CD4-positive, alpha-beta T cell (primary cell): ENCODE data around the gene PCP2. TPM values are rescaled to one million over a fixed set of nuclear protein-coding genes. Genes with fewer than 3 reads are reported as not detected.

Experiments used
- ATAC-seq: fragments of 200-7000 bp; cut with Tn5 transposase; one replicate; pipeline ENCODE4 v1.10.0; 2022; ENCODE audit warnings: mild to moderate bottlenecking; ENCODE audit not compliant: poor library complexity
- CTCF ChIA-PET: fragments of 350-600 bp; sonication (Branson Sonifier 250); formaldehyde crosslinking; loops from one replicate; lab custom pipeline; 2021; ENCODE audit warnings: antibody characterized with exemption, inconsistent platforms; lab: Charles Lee
- POLR2A ChIA-PET: fragments of 350-600 bp; sonication (Branson Sonifier 250); formaldehyde crosslinking; loops from one replicate; lab custom pipeline; 2021; ENCODE audit warnings: antibody characterized with exemption, inconsistent platforms; lab: Charles Lee
- DNase-seq, 14 experiments: peaks; one replicate each; pipeline ENCODE4 v3.0.0-alpha.2; 2013 to 2020; ENCODE audit warnings: mixed read lengths in 2 of 14
- H3K27ac ChIP-seq, 2 donors: one replicate each; pipeline versions ENCODE4 v1.5.1 to v1.7.0; 2013; ENCODE audit warnings: low read length in 2 of 2, low read depth in 1 of 2, mild to moderate bottlenecking in 1 of 2
- H3K27me3 ChIP-seq, 2 experiments: 1 replicate in 1 of 2; 2 replicates in 1 of 2; pipeline versions ENCODE4 v1.6.1 to v1.7.0; 2013; ENCODE audit warnings: low read length in 2 of 2, control low read depth in 1 of 2, mild to moderate bottlenecking in 1 of 2, moderate library complexity in 1 of 2; ENCODE audit not compliant: insufficient read depth in 2 of 2, control insufficient read depth in 1 of 2
- H3K36me3 ChIP-seq: one replicate; pipeline ENCODE4 v1.6.1; 2013; ENCODE audit warnings: low read length, control low read depth; ENCODE audit not compliant: insufficient read depth
- H3K4me1 ChIP-seq: one replicate; pipeline ENCODE4 v1.6.1; 2013; ENCODE audit warnings: low read length, control low read depth; ENCODE audit not compliant: insufficient read depth
- H3K4me3 ChIP-seq: one replicate; pipeline ENCODE4 v1.5.1; 2013; ENCODE audit warnings: mild to moderate bottlenecking, low read length, moderate library complexity
- H3K9me3 ChIP-seq, 2 experiments: 1 replicate in 1 of 2; 2 replicates in 1 of 2; pipeline versions ENCODE4 v1.6.1 to v1.7.0; 2013; ENCODE audit warnings: low read length in 2 of 2, mild to moderate bottlenecking in 2 of 2, control low read depth in 1 of 2, moderate library complexity in 1 of 2; ENCODE audit not compliant: control insufficient read depth in 1 of 2, insufficient read depth in 1 of 2
- H3K27ac Mint-ChIP-seq: one replicate; pipeline ENCODE4 v1.8.0; 2020; ENCODE audit warnings: mixed read lengths
- H3K27me3 Mint-ChIP-seq: one replicate; pipeline ENCODE4 v1.8.0; 2021; ENCODE audit warnings: mixed read lengths
- H3K36me3 Mint-ChIP-seq: one replicate; pipeline ENCODE4 v1.8.0; 2021; ENCODE audit warnings: low read depth, mixed read lengths
- H3K4me1 Mint-ChIP-seq: one replicate; pipeline ENCODE4 v1.8.0; 2021; ENCODE audit warnings: low read depth, mixed read lengths
- H3K4me3 Mint-ChIP-seq: one replicate; pipeline ENCODE4 v1.8.0; 2020; ENCODE audit warnings: mild to moderate bottlenecking, mixed read lengths
- H3K9me3 Mint-ChIP-seq: one replicate; pipeline ENCODE4 v1.8.0; 2020; ENCODE audit warnings: mixed read lengths
- CTCF ChIP-seq: fragments of 200-600 bp; IDR thresholded peaks from one replicate; pipeline ENCODE4 v1.8.0; 2022; ENCODE audit warnings: antibody characterized with exemption, mild to moderate bottlenecking
- intact Hi-C, 2 experiments: fragments of 100-400 bp; cut with DNase I in 1 of 2; cut with micrococcal nuclease in 1 of 2; formaldehyde crosslinking; loops; one replicate each; pipeline versions ENCODE4 v1.15.1 to v1.9.0; 2023 to 2025; cut with DNase I, micrococcal nuclease
- total RNA-seq, 174 experiments: library from RNA in 2 of 174; stranded (reverse) in 2 of 174; gene quantifications; one replicate each; pipeline ENCODE4 v1.2.3 and lab custom pipeline; 2021 to 2026

The PCP2 gene
- total RNA-seq, 2 experiments from 2014 or later: 1.9 to 2.1 TPM

DNA sequence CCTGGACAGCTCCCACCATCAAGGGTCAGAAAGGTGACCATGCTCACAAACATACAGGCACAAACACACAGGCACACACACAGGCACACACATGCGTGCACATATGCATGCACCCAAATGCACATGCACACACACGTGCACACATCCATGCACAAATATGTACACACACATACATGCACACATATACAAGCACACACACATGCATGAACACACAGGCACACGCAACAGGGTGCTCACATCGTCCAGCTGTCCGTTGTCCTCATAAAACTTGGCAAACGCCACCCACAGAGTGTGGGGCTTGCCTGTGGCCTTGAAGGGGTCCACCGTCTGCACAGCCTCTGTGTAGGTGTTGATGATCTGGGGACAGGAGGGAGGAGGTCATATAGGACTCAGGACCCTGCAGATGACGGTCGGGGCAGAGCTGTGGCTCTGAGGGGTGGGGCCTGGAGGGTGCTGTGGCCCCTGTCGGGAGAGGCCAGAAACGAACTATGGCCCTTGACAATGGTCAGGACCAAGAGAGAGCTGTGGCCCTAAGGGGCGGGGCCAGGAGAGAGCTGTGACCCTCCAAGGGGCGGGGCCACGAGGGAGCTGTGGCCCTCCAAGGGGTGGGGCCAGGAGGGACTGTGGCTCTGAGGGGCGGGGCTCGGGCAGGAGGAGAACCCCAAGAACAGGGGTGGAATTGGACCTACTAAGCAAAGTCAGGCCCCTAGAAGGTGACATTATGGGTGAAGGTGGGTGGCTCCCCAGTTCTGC is 10.4 kb downstream of the PCP2 start:
- Mint-ChIP-seq H3K27ac (peak overlapping the region; percentile 74), H3K27me3 (no peaks in the 10 kb centered on the region), H3K9me3 (no peaks in the 10 kb centered on the region), H3K4me1 (peaks cover 10% of the 10 kb centered on the region), H3K36me3 (peaks cover 69% of the 10 kb centered on the region), H3K4me3 (peak overlapping the region; percentile 51)
- DNase-seq: no peak
- ChIA-PET POLR2A (interaction anchor here (1.1 kb wide), 1 partner anchor 15 kb away, joined by 4 read pairs; no protein-coding TSS in a partner anchor), CTCF (no interaction called here)
- H3K4me1 ChIP-seq: peaks cover 12% of the 10 kb centered on the region
- peaks cover 92% of the 10 kb centered on the region for H3K36me3 ChIP-seq
- TF ChIP-seq CTCF: no peak
- ATAC-seq: no peak
- H3K27me3 ChIP-seq: no peaks in the 10 kb centered on the region
- intact Hi-C loops: no loop called here
- H3K4me3 ChIP-seq: no peak overlapping the region
- no peak overlapping the region for H3K27ac ChIP-seq
- peaks cover 0 to 2% of the 10 kb centered on the region in 2 experiments for H3K9me3 ChIP-seq

GRCh38 chr19:7620442-7621412 is 12.8 kb downstream of the PCP2 start:
- H3K27ac Mint-ChIP-seq: no peak overlapping the region
- H3K36me3 Mint-ChIP-seq: peaks cover 67% of the 10 kb centered on the region
- no peaks in the 10 kb centered on the region for H3K9me3 Mint-ChIP-seq
- Histone ChIP-seq H3K27me3 (no peaks in the 10 kb centered on the region), H3K27ac (no peak overlapping the region), H3K4me1 (no peaks in the 10 kb centered on the region), H3K4me3 (no peak overlapping the region), H3K9me3 (peaks cover 0 to 9% of the 10 kb centered on the region in 2 experiments), H3K36me3 (peaks cover 74% of the 10 kb centered on the region)
- peaks cover 4% of the 10 kb centered on the region for H3K4me1 Mint-ChIP-seq
- no peak overlapping the region for H3K4me3 Mint-ChIP-seq
- ChIA-PET POLR2A (interaction anchor here (1.1 kb wide), 1 partner anchor 9 kb away, joined by 3 read pairs; the partner anchor contains the start of genes PET100 and XAB2), CTCF (no interaction called here)
- ATAC-seq (no peak), DNase-seq (no peak)
- no peak for TF ChIP-seq CTCF
- intact Hi-C loops: no loop called here
- H3K27me3 Mint-ChIP-seq: no peaks in the 10 kb centered on the region

DNA sequence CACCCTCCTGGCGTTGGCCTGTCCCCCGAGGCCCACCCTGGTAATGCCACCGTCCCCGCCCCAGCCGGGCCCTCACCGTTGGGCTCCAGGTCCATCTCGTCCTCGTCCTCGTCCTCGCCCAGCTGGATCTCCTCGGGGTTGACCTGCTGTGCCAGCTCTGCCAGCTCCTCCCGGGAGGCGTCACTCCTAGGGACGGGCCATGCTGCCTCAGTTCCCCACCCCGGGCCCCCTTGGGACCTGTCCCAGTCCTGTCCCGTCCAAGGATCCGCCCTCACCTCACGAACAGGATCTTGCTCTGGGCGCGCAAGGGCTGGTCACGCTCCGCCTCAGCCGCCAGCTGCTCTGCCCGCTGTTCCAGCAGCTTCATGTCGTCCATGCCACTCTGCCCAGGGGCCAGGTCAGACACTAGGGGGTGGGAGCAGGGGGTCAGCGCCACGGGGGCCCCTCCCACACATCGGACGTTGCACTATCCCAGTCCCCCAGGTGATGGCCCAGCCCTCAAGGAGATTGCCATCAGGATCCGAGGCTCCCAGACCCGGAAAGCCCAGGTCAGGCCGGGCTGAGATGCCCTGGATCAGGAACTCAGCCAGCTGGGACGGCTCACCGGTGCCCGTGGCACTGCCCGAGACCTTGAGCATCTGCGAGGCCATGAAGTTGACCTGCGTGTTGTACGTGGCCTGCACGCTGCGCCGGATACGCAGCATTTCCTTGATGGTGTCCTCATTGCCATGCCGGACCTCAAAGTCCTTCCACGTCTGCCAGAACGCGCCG is 13.7 kb downstream of the PCP2 start:
- Mint-ChIP-seq H3K4me3 (no peak overlapping the region), H3K9me3 (no peaks in the 10 kb centered on the region), H3K4me1 (peaks cover 4% of the 10 kb centered on the region), H3K27ac (no peak overlapping the region), H3K36me3 (peaks cover 58% of the 10 kb centered on the region), H3K27me3 (no peaks in the 10 kb centered on the region)
- Histone ChIP-seq H3K4me3 (no peak overlapping the region), H3K4me1 (no peaks in the 10 kb centered on the region), H3K27ac (no peak overlapping the region), H3K9me3 (peaks cover 0 to 9% of the 10 kb centered on the region in 2 experiments), H3K36me3 (peaks cover 67% of the 10 kb centered on the region), H3K27me3 (no peaks in the 10 kb centered on the region)
- ChIA-PET POLR2A (interaction anchor here (1.0 kb wide), 1 partner anchor 10 kb away, joined by 4 read pairs; the partner anchor contains the start of genes PET100 and XAB2), CTCF (no interaction called here)
- no peak for TF ChIP-seq CTCF
- intact Hi-C loops: no loop called here
- ATAC-seq (no peak), DNase-seq (no peak)
